ENCODE data around the gene MAP3K5.

Gene MAP3K5

GRCh38 chr6:136647363-136647852, 144.9 kb downstream of the MAP3K5 start:
- DNase-seq (ENCODE audit: low read depth, low spot score) = no peak

GRCh38 chr6:136646377-136646776, 145.9 kb downstream of the MAP3K5 start:
- DNase-seq (ENCODE audit: low read depth, low spot score) = no peak

GRCh38 chr6:136644597-136644952, 147.7 kb downstream of the MAP3K5 start:
- no peak for DNase-seq (ENCODE audit: low read depth, low spot score)

GRCh38 chr6:136643850-136644596, 148.3 kb downstream of the MAP3K5 start:
- peak; percentile 38 for DNase-seq (ENCODE audit: low read depth, low spot score)

- DNase-seq (ENCODE audit: low read depth, low spot score) = no peak
These were observed 150.3 kb downstream of the MAP3K5 start for GRCh38 chr6:136641873-136642465.

GRCh38 chr6:136641166-136641565, 151.1 kb downstream of the MAP3K5 start:
- no peak for DNase-seq (ENCODE audit: low read depth, low spot score)

GRCh38 chr6:136640132-136640915, 152.0 kb downstream of the MAP3K5 start:
- no peak for DNase-seq (ENCODE audit: low read depth, low spot score)

- no peak for DNase-seq (ENCODE audit: low read depth, low spot score)
These were observed 152.6 kb downstream of the MAP3K5 start for GRCh38 chr6:136639702-136640101.

GRCh38 chr6:136635615-136636014, 156.7 kb downstream of the MAP3K5 start:
- no peak for DNase-seq (ENCODE audit: low read depth, low spot score)

- no peak for DNase-seq (ENCODE audit: low read depth, low spot score)
These were observed 158.9 kb downstream of the MAP3K5 start for GRCh38 chr6:136633355-136633754.

GRCh38 chr6:136628996-136629395, 163.3 kb downstream of the MAP3K5 start:
- no peak for DNase-seq (ENCODE audit: low read depth, low spot score)

GRCh38 chr6:136627191-136627590, 165.1 kb downstream of the MAP3K5 start:
- no peak for DNase-seq (ENCODE audit: low read depth, low spot score)

- no peak for DNase-seq (ENCODE audit: low read depth, low spot score)
These were observed 167.0 kb downstream of the MAP3K5 start for GRCh38 chr6:136625293-136625692.

GRCh38 chr6:136624347-136624746, 167.9 kb downstream of the MAP3K5 start:
- no peak for DNase-seq (ENCODE audit: low read depth, low spot score)

GRCh38 chr6:136618086-136618485, 174.2 kb downstream of the MAP3K5 start:
- DNase-seq (ENCODE audit: low read depth, low spot score) = no peak

- no peak for DNase-seq (ENCODE audit: low read depth, low spot score)
These were observed 175.8 kb downstream of the MAP3K5 start for GRCh38 chr6:136616527-136616926.

GRCh38 chr6:136614994-136615393, 177.3 kb downstream of the MAP3K5 start:
- DNase-seq (ENCODE audit: low read depth, low spot score) = no peak

- no peak for DNase-seq (ENCODE audit: low read depth, low spot score)
These were observed 177.9 kb downstream of the MAP3K5 start for GRCh38 chr6:136614350-136614749.

GRCh38 chr6:136613477-136613876, 178.8 kb downstream of the MAP3K5 start:
- DNase-seq (ENCODE audit: low read depth, low spot score) = no peak

GRCh38 chr6:136612666-136613389, 179.4 kb downstream of the MAP3K5 start:
- no peak for DNase-seq (ENCODE audit: low read depth, low spot score)

- no peak for DNase-seq (ENCODE audit: low read depth, low spot score)
These were observed 180.5 kb downstream of the MAP3K5 start for GRCh38 chr6:136611746-136612145.

- no peak for DNase-seq (ENCODE audit: low read depth, low spot score)
These were observed 181.1 kb downstream of the MAP3K5 start for GRCh38 chr6:136611133-136611532.
